ENCODE measurements around the gene THSD4.
"Not testable (repeated sequence)": the region's sequence is repeated elsewhere in the genome, so short reads cannot be mapped to it uniquely, and the experiment has no call there.

THSD4 gene

GRCh38 chr15:71659730-71660067 lies 544.4 kb downstream of the THSD4 start:
- Histone ChIP-seq H3K4me3 (ENCODE audit: low read depth, low read length) (no peak overlapping the region), H2AFZ (ENCODE audit: low read length, unreplicated experiment) (no peak overlapping the region), H3K79me2 (ENCODE audit: control insufficient read depth, insufficient read depth, low read length, unreplicated experiment) (no peaks in the 10 kb centered on the region), H3K27me3 (ENCODE audit: insufficient read depth, low read length) (no peaks in the 10 kb centered on the region), H3K36me3 (ENCODE audit: insufficient read depth, low read length) (no peaks in the 10 kb centered on the region), H3K4me1 (ENCODE audit: control insufficient read depth, insufficient read depth, low read length, unreplicated experiment) (peaks cover 3% of the 10 kb centered on the region), H3K27ac (ENCODE audit: low read depth, low read length) (no peak overlapping the region)

- no peaks in the 10 kb centered on the region for H3K4me1 ChIP-seq (ENCODE audit: control insufficient read depth, insufficient read depth, low read length, unreplicated experiment)
- no peak overlapping the region for H3K4me3 ChIP-seq (ENCODE audit: low read depth, low read length)
- H3K36me3 ChIP-seq (ENCODE audit: insufficient read depth, low read length) = no peaks in the 10 kb centered on the region
- H2AFZ ChIP-seq (ENCODE audit: low read length, unreplicated experiment) = no peak overlapping the region
- no peaks in the 10 kb centered on the region for H3K27me3 ChIP-seq (ENCODE audit: insufficient read depth, low read length)
- no peak overlapping the region for H3K27ac ChIP-seq (ENCODE audit: low read depth, low read length)
- no peaks in the 10 kb centered on the region for H3K79me2 ChIP-seq (ENCODE audit: control insufficient read depth, insufficient read depth, low read length, unreplicated experiment)
Measured at GRCh38 chr15:71660501-71660900, 545.2 kb downstream of the THSD4 start.

GRCh38 chr15:71662306-71662705 lies 547.0 kb downstream of the THSD4 start:
- no peak overlapping the region for H3K4me3 ChIP-seq (ENCODE audit: low read depth, low read length)
- no peaks in the 10 kb centered on the region for H3K27me3 ChIP-seq (ENCODE audit: insufficient read depth, low read length)
- H2AFZ ChIP-seq (ENCODE audit: low read length, unreplicated experiment) = no peak overlapping the region
- H3K4me1 ChIP-seq (ENCODE audit: control insufficient read depth, insufficient read depth, low read length, unreplicated experiment) = no peaks in the 10 kb centered on the region
- no peak overlapping the region for H3K27ac ChIP-seq (ENCODE audit: low read depth, low read length)
- H3K79me2 ChIP-seq (ENCODE audit: control insufficient read depth, insufficient read depth, low read length, unreplicated experiment) = no peaks in the 10 kb centered on the region
- no peaks in the 10 kb centered on the region for H3K36me3 ChIP-seq (ENCODE audit: insufficient read depth, low read length)

- no peak overlapping the region for H3K27ac ChIP-seq (ENCODE audit: low read depth, low read length)
- H3K79me2 ChIP-seq (ENCODE audit: control insufficient read depth, insufficient read depth, low read length, unreplicated experiment) = no peaks in the 10 kb centered on the region
- H3K36me3 ChIP-seq (ENCODE audit: insufficient read depth, low read length) = no peaks in the 10 kb centered on the region
- no peak overlapping the region for H3K4me3 ChIP-seq (ENCODE audit: low read depth, low read length)
- no peak overlapping the region for H2AFZ ChIP-seq (ENCODE audit: low read length, unreplicated experiment)
- no peaks in the 10 kb centered on the region for H3K4me1 ChIP-seq (ENCODE audit: control insufficient read depth, insufficient read depth, low read length, unreplicated experiment)
- H3K27me3 ChIP-seq (ENCODE audit: insufficient read depth, low read length) = no peaks in the 10 kb centered on the region
Measured at GRCh38 chr15:71664622-71665021, 549.4 kb downstream of the THSD4 start.

GRCh38 chr15:71666763-71667620 lies 551.7 kb downstream of the THSD4 start:
- Histone ChIP-seq H3K36me3 (ENCODE audit: insufficient read depth, low read length) (no peaks in the 10 kb centered on the region), H3K4me3 (ENCODE audit: low read depth, low read length) (no peak overlapping the region), H3K27me3 (ENCODE audit: insufficient read depth, low read length) (no peaks in the 10 kb centered on the region), H3K79me2 (ENCODE audit: control insufficient read depth, insufficient read depth, low read length, unreplicated experiment) (no peaks in the 10 kb centered on the region), H3K4me1 (ENCODE audit: control insufficient read depth, insufficient read depth, low read length, unreplicated experiment) (no peaks in the 10 kb centered on the region), H3K27ac (ENCODE audit: low read depth, low read length) (no peak overlapping the region), H2AFZ (ENCODE audit: low read length, unreplicated experiment) (no peak overlapping the region)

- H3K36me3 ChIP-seq (ENCODE audit: insufficient read depth, low read length) = no peaks in the 10 kb centered on the region
- H3K4me1 ChIP-seq (ENCODE audit: control insufficient read depth, insufficient read depth, low read length, unreplicated experiment) = no peaks in the 10 kb centered on the region
- no peak overlapping the region for H2AFZ ChIP-seq (ENCODE audit: low read length, unreplicated experiment)
- no peak overlapping the region for H3K4me3 ChIP-seq (ENCODE audit: low read depth, low read length)
- H3K79me2 ChIP-seq (ENCODE audit: control insufficient read depth, insufficient read depth, low read length, unreplicated experiment) = no peaks in the 10 kb centered on the region
- no peak overlapping the region for H3K27ac ChIP-seq (ENCODE audit: low read depth, low read length)
- H3K27me3 ChIP-seq (ENCODE audit: insufficient read depth, low read length) = no peaks in the 10 kb centered on the region
Measured at GRCh38 chr15:71669688-71670087, 554.4 kb downstream of the THSD4 start.

GRCh38 chr15:71670222-71670621 lies 555.0 kb downstream of the THSD4 start:
- not testable (repeated sequence) for H3K79me2 ChIP-seq (ENCODE audit: control insufficient read depth, insufficient read depth, low read length, unreplicated experiment); H3K4me3 ChIP-seq (ENCODE audit: low read depth, low read length); H2AFZ ChIP-seq (ENCODE audit: low read length, unreplicated experiment); H3K27me3 ChIP-seq (ENCODE audit: insufficient read depth, low read length); H3K27ac ChIP-seq (ENCODE audit: low read depth, low read length); H3K36me3 ChIP-seq (ENCODE audit: insufficient read depth, low read length); H3K4me1 ChIP-seq (ENCODE audit: control insufficient read depth, insufficient read depth, low read length, unreplicated experiment)

- Histone ChIP-seq H3K4me1 (ENCODE audit: control insufficient read depth, insufficient read depth, low read length, unreplicated experiment) (peaks cover 8% of the 10 kb centered on the region), H3K36me3 (ENCODE audit: insufficient read depth, low read length) (no peaks in the 10 kb centered on the region), H3K27me3 (ENCODE audit: insufficient read depth, low read length) (no peaks in the 10 kb centered on the region), H3K79me2 (ENCODE audit: control insufficient read depth, insufficient read depth, low read length, unreplicated experiment) (no peaks in the 10 kb centered on the region), H3K27ac (ENCODE audit: low read depth, low read length) (no peak overlapping the region), H3K4me3 (ENCODE audit: low read depth, low read length) (no peak overlapping the region), H2AFZ (ENCODE audit: low read length, unreplicated experiment) (no peak overlapping the region)
Measured at GRCh38 chr15:71674354-71674753, 559.1 kb downstream of the THSD4 start.

GRCh38 chr15:71677352-71677751 lies 562.1 kb downstream of the THSD4 start:
- H3K4me1 ChIP-seq (ENCODE audit: control insufficient read depth, insufficient read depth, low read length, unreplicated experiment) = peaks cover 17% of the 10 kb centered on the region
- no peaks in the 10 kb centered on the region for H3K27me3 ChIP-seq (ENCODE audit: insufficient read depth, low read length)
- no peak overlapping the region for H3K27ac ChIP-seq (ENCODE audit: low read depth, low read length)
- no peak overlapping the region for H3K4me3 ChIP-seq (ENCODE audit: low read depth, low read length)
- H2AFZ ChIP-seq (ENCODE audit: low read length, unreplicated experiment) = no peak overlapping the region
- H3K36me3 ChIP-seq (ENCODE audit: insufficient read depth, low read length) = no peaks in the 10 kb centered on the region
- H3K79me2 ChIP-seq (ENCODE audit: control insufficient read depth, insufficient read depth, low read length, unreplicated experiment) = no peaks in the 10 kb centered on the region

GRCh38 chr15:71677766-71678165 lies 562.5 kb downstream of the THSD4 start:
- Histone ChIP-seq H3K4me3 (ENCODE audit: low read depth, low read length) (no peak overlapping the region), H3K36me3 (ENCODE audit: insufficient read depth, low read length) (no peaks in the 10 kb centered on the region), H3K4me1 (ENCODE audit: control insufficient read depth, insufficient read depth, low read length, unreplicated experiment) (peaks cover 17% of the 10 kb centered on the region), H3K79me2 (ENCODE audit: control insufficient read depth, insufficient read depth, low read length, unreplicated experiment) (no peaks in the 10 kb centered on the region), H2AFZ (ENCODE audit: low read length, unreplicated experiment) (no peak overlapping the region), H3K27me3 (ENCODE audit: insufficient read depth, low read length) (no peaks in the 10 kb centered on the region), H3K27ac (ENCODE audit: low read depth, low read length) (no peak overlapping the region)

- no peaks in the 10 kb centered on the region for H3K79me2 ChIP-seq (ENCODE audit: control insufficient read depth, insufficient read depth, low read length, unreplicated experiment)
- no peak overlapping the region for H3K27ac ChIP-seq (ENCODE audit: low read depth, low read length)
- H3K36me3 ChIP-seq (ENCODE audit: insufficient read depth, low read length) = no peaks in the 10 kb centered on the region
- no peak overlapping the region for H3K4me3 ChIP-seq (ENCODE audit: low read depth, low read length)
- no peak overlapping the region for H2AFZ ChIP-seq (ENCODE audit: low read length, unreplicated experiment)
- H3K27me3 ChIP-seq (ENCODE audit: insufficient read depth, low read length) = no peaks in the 10 kb centered on the region
- peaks cover 18% of the 10 kb centered on the region for H3K4me1 ChIP-seq (ENCODE audit: control insufficient read depth, insufficient read depth, low read length, unreplicated experiment)
Measured at GRCh38 chr15:71678191-71678590, 562.9 kb downstream of the THSD4 start.

Measured in ACC112 (cell line).